K562 (cell line): Measurements from ENCODE around the gene HINT2. TPM values are rescaled to one million over a fixed set of nuclear protein-coding genes. Genes with fewer than 3 reads are reported as not detected.
A peak's percentile ranks its signal among the peaks of the same experiment; 100 is the strongest.

Experiments
- ATAC-seq: fragments of 200-7000 bp; cut with Tn5 transposase; 3 replicates; pipeline ENCODE4 v1.9.1; 2020; ENCODE audit warnings: moderate library complexity
- BruUV-seq: library from RNA; stranded (reverse); fragments of 400-500 nt; replicated peaks from 2 replicates; lab custom pipeline; 2021; lab: Mats Ljungman, UMichigan
- CTCF ChIA-PET: fragments of 300-600 bp; formaldehyde crosslinking; extraction: SDS; loops from one replicate; lab custom pipeline; 2021; ENCODE audit warnings: low intra/inter-chr PET ratio; lab: Yijun Ruan, JAX
- POLR2A ChIA-PET: fragments of 300-600, 350-650 bp; sonication (Branson Sonifier 250); formaldehyde crosslinking; extraction: SDS; loops from one replicate; lab custom pipeline; 2021; ENCODE audit warnings: antibody characterized with exemption, inconsistent platforms; lab: Yijun Ruan, JAX
- DNase-seq, 4 experiments: peaks; one replicate each; pipeline versions ENCODE4 v3.0.0 to v3.0.0-alpha.2; 2011 to 2018; ENCODE audit warnings: low spot score in 3 of 4, mixed read lengths in 3 of 4; ENCODE audit errors: extremely low read depth in 1 of 4
- FAIRE-seq: peaks from 2 replicates; lab custom pipeline; 2011; peaks lifted over from hg19 to GRCh38; lab: Jason Lieb, UNC
- H2AFZ ChIP-seq: 2 replicates; pipeline ENCODE4 v1.6.0; 2011; ENCODE audit warnings: low read depth, low read length, control low read depth, inconsistent platforms
- H3K27ac ChIP-seq: fragments of 200-600 bp; 3 replicates; pipeline ENCODE4 v1.8.0; 2011; ENCODE audit warnings: low read depth, mild to moderate bottlenecking, control low read depth, inconsistent platforms, low read length, moderate library complexity, mixed read lengths; ENCODE audit errors: extremely low read depth
- H3K27me3 ChIP-seq, 2 experiments: fragments of 300-600 bp in 1 of 2; 2 replicates in 1 of 2; 3 replicates in 1 of 2; pipeline versions ENCODE4 v1.6.0 to v1.8.0; 2011; ENCODE audit warnings: inconsistent platforms in 2 of 2, low read length in 2 of 2, mild to moderate bottlenecking in 1 of 2, mixed read lengths in 1 of 2, moderate library complexity in 1 of 2; ENCODE audit not compliant: control insufficient read depth in 2 of 2, insufficient read depth in 2 of 2
- H3K36me3 ChIP-seq: fragments of 300-600 bp; 3 replicates; pipeline ENCODE4 v1.8.0; 2011; ENCODE audit warnings: mild to moderate bottlenecking, low read length, inconsistent platforms; ENCODE audit not compliant: control insufficient read depth, insufficient read depth
- H3K4me1 ChIP-seq, 2 experiments: fragments of 200-600 bp in 1 of 2; replicated peaks in 1 of 2; 2 replicates in 1 of 2; 3 replicates in 1 of 2; pipeline versions ENCODE4 v1.5.1 to v1.8.0; 2011; ENCODE audit warnings: inconsistent platforms in 2 of 2, low read length in 2 of 2, mild to moderate bottlenecking in 1 of 2, mixed read lengths in 1 of 2, moderate library complexity in 1 of 2; ENCODE audit not compliant: control insufficient read depth in 2 of 2, insufficient read depth in 2 of 2
- H3K4me2 ChIP-seq: 2 replicates; pipeline ENCODE4 v1.6.1; 2011; ENCODE audit warnings: low read length, control low read depth, inconsistent platforms, mixed read lengths; ENCODE audit not compliant: insufficient read depth
- H3K4me3 ChIP-seq: fragments of 200-600 bp; sonication (generic), shearing (Covaris generic); 2 replicates; pipeline ENCODE4 v1.5.1; 2016; ENCODE audit warnings: control low read depth, inconsistent platforms
- H3K79me2 ChIP-seq: fragments of 200-600 bp; 3 replicates; pipeline ENCODE4 v1.8.0; 2011; ENCODE audit warnings: low read length, inconsistent platforms; ENCODE audit not compliant: control insufficient read depth, insufficient read depth
- H3K9ac ChIP-seq, 2 experiments: 2 replicates each; pipeline versions ENCODE4 v1.6.0 to v1.6.1; 2011; ENCODE audit warnings: low read depth in 2 of 2, low read length in 2 of 2, control low read depth in 1 of 2, inconsistent platforms in 1 of 2, mild to moderate bottlenecking in 1 of 2, mixed read lengths in 1 of 2; ENCODE audit not compliant: insufficient read depth in 1 of 2
- H3K9me1 ChIP-seq: one replicate; pipeline ENCODE4 v1.6.0; 2011; ENCODE audit warnings: inconsistent platforms, mild to moderate bottlenecking, low read length, moderate library complexity; ENCODE audit not compliant: control insufficient read depth, insufficient read depth
- H3K9me3 ChIP-seq: replicated peaks from 2 replicates; pipeline ENCODE4 v1.5.1; 2011; ENCODE audit warnings: low read depth, low read length, inconsistent platforms; ENCODE audit not compliant: control insufficient read depth, insufficient read depth
- H4K20me1 ChIP-seq: replicated peaks from 2 replicates; pipeline ENCODE4 v1.6.1; 2011; ENCODE audit warnings: low read length, inconsistent platforms, mixed read lengths; ENCODE audit not compliant: control insufficient read depth, insufficient read depth
- ARID2 ChIP-seq: fragments of 450-650 bp; IDR thresholded peaks from 2 replicates; pipeline ENCODE4 v1.6.1; 2017; ENCODE audit warnings: antibody characterized with exemption, mild to moderate bottlenecking
- ATF3 ChIP-seq, 2 experiments: fragments of 450-650 bp in 1 of 2; sonication (generic) in 1 of 2; formaldehyde crosslinking in 1 of 2; IDR thresholded peaks in 1 of 2; conservative IDR thresholded peaks in 1 of 2; 2 replicates each; pipeline versions ENCODE4 v1.6.1 to v1.8.1; 2016 to 2023; ENCODE audit warnings: mild to moderate bottlenecking in 2 of 2, moderate library complexity in 2 of 2, inconsistent platforms in 1 of 2, missing genetic modification reagents in 1 of 2
- ATF7 ChIP-seq: fragments of 450-650 bp; IDR thresholded peaks from 2 replicates; pipeline ENCODE4 v1.7.1; 2014; ENCODE audit warnings: mild to moderate bottlenecking, moderate library complexity
- CCNT2 ChIP-seq: IDR thresholded peaks from 2 replicates; pipeline ENCODE4 v1.6.1; 2011; ENCODE audit warnings: borderline replicate concordance, low read depth, mild to moderate bottlenecking, moderate library complexity, mixed read lengths, low read length; ENCODE audit not compliant: insufficient read length; ENCODE audit errors: extremely low read depth
- EP300 ChIP-seq: IDR thresholded peaks from 2 replicates; pipeline ENCODE4 v1.6.1; 2012; ENCODE audit warnings: low read length, improper control_type of control experiment
- JUND ChIP-seq, 2 experiments: IDR thresholded peaks; 2 replicates in 1 of 2; 3 replicates in 1 of 2; pipeline ENCODE4 v1.6.1; 2011; ENCODE audit warnings: borderline replicate concordance in 2 of 2, low read depth in 2 of 2, low read length in 2 of 2, improper control_type of control experiment in 1 of 2, missing biosample characterization in 1 of 2, missing genetic modification characterization in 1 of 2, missing genetic modification reagents in 1 of 2
- RHOXF2B ChIP-seq: fragments of 250-450 bp; sonication (Bioruptor Pico); conservative IDR thresholded peaks from 2 replicates; pipeline ENCODE4 v1.5.1; 2021
- TCF15 ChIP-seq: fragments of 250-450 bp; sonication (Bioruptor Pico); IDR thresholded peaks from 2 replicates; pipeline ENCODE4 v1.8.0; 2022; ENCODE audit warnings: moderate library complexity, mild to moderate bottlenecking, inconsistent platforms
- XRCC4 ChIP-seq: IDR thresholded peaks from one replicate; pipeline ENCODE4 v1.6.1; 2011; ENCODE audit not compliant: insufficient read depth, insufficient read length; ENCODE audit errors: extremely low read depth
- ZKSCAN3 ChIP-seq: fragments of 250-450 bp; sonication (Bioruptor Pico); IDR thresholded peaks from 2 replicates; pipeline ENCODE4 v1.4.0; 2020
- ZNF347 ChIP-seq: fragments of 450-650 bp; formaldehyde crosslinking; IDR thresholded peaks from 2 replicates; pipeline ENCODE4 v1.4.0; 2020; ENCODE audit warnings: low read depth, mild to moderate bottlenecking, moderate library complexity
- ZNF384 ChIP-seq: IDR thresholded peaks from 2 replicates; pipeline ENCODE4 v1.6.1; 2012; ENCODE audit warnings: low read depth, low read length, improper control_type of control experiment
- ZNF445 ChIP-seq: fragments of 250-450 bp; sonication (Bioruptor Pico); IDR thresholded peaks from 2 replicates; pipeline ENCODE4 v1.4.0; 2020; ENCODE audit warnings: low read depth, mild to moderate bottlenecking, moderate library complexity
- WGBS: fragments of 100-300 bp; shearing (Covaris generic); methylation state at CpG from one replicate; pipeline ENCODE4 v1.1.6; 2016; ENCODE audit warnings: low coverage, mixed read lengths; ENCODE audit not compliant: insufficient coverage; ENCODE audit errors: missing lambda C conversion rate; 5-methylcytosine and 5-hydroxymethylcytosine counted together
- in situ Hi-C: fragments of 300-500 bp; cut with MboI; formaldehyde crosslinking; loops from 4 replicates; pipeline ENCODE4 v1.15.0; 2018; ENCODE audit warnings: inconsistent platforms, mixed read lengths
- intact Hi-C: fragments of 100-400 bp; cut with micrococcal nuclease; formaldehyde crosslinking; loops from 2 replicates; pipeline ENCODE4 v1.14.2; 2022
- polyA plus RNA-seq, 8 experiments: library from polyadenylated mRNA; depleted of rRNA in 4 of 8; stranded (reverse) in 5 of 8; unstranded in 3 of 8; fragments of >200 nt; fragmentation: Nextera tagmentation in 2 of 8; fragmentation: Illumina TruSeq in 1 of 8; extraction: Ambion mirVana in 2 of 8; extraction: Trizol in 1 of 8; gene quantifications; 2 replicates each; pipeline versions ENCODE4 v1.2.1 to v1.2.3, GENCODE V29; 2011 to 2014; ENCODE audit warnings: inconsistent platforms in 1 of 8, missing spikeins in 1 of 8
- total RNA-seq, 7 experiments: library from RNA; depleted of rRNA in 6 of 7; stranded (reverse); fragments of >200 nt in 6 of 7; fragmentation: Illumina TruSeq in 2 of 7; extraction: Trizol in 2 of 7; gene quantifications; 2 replicates each; pipeline versions ENCODE4 v1.2.1 to v1.2.3, GENCODE V29; 2011 to 2021; ENCODE audit warnings: low replicate concordance in 1 of 7

The HINT2 gene
- total and polyA plus RNA-seq, 9 of the 15 experiments (the other 6 are each of a cell fraction or from before 2014, with no cell fraction given) = 5.6 to 44.1 (median 27.9) TPM

GRCh38 chr9:35797311-35798109 is 17.3 kb downstream of the HINT2 start:
- no TSS peak for BruUV-seq
- peak; percentile 37 for FAIRE-seq
- Histone ChIP-seq H4K20me1 (no peaks in the 10 kb centered on the region), H3K9me1 (no peaks in the 10 kb centered on the region), H3K4me3 (no peak overlapping the region), H3K27ac (no peak overlapping the region; the same call in 2 of the 3 replicates), H3K9ac (no peak overlapping the region), H3K4me1 (peaks cover 17 to 35% of the 10 kb centered on the region in 2 experiments; a peak in 4 of 5 replicates), H3K79me2 (no peaks in the 10 kb centered on the region; the same call in 2 of the 3 replicates), H2AFZ (no peak overlapping the region), H3K27me3 (no peaks in the 10 kb centered on the region), H3K36me3 (peaks cover 9% of the 10 kb centered on the region; the same call in 2 of the 3 replicates), H3K4me2 (no peak overlapping the region), H3K9me3 (no peaks in the 10 kb centered on the region)
- in situ Hi-C loops = loop anchor here (10.0 kb wide), 1 partner anchor 87 kb away; no protein-coding TSS in a partner anchor
- DNase-seq = no peak
- POLR2A ChIA-PET = no interaction called here
- CTCF ChIA-PET = no interaction called here
- peak; percentile 91 for TF ChIP-seq ATF3 (IDR thresholded peaks at IDR 0.05)
- TF ChIP-seq ATF3 (CRISPR knock-in tag; conservative IDR thresholded peaks at IDR 0.05) = no peak
- no peak for TF ChIP-seq ZNF445 (CRISPR knock-in tag)
- no peak for TF ChIP-seq TCF15
- TF ChIP-seq XRCC4 = no peak
- TF ChIP-seq ZNF347 (CRISPR knock-in tag) = no peak
- no peak for TF ChIP-seq ARID2
- TF ChIP-seq JUND (IDR thresholded peaks at IDR 0.05; ENCODE audit: borderline replicate concordance, low read depth, low read length) = 0 out of 2 replicates have a peak, but pooled peaks have one; percentile 26
- peak; percentile 48; the same call in 1 of the 3 replicates for TF ChIP-seq JUND (tag; IDR thresholded peaks at IDR 0.05; ENCODE audit: borderline replicate concordance, low read depth, low read length)
- TF ChIP-seq EP300 = no peak
- TF ChIP-seq ATF7 = peak; percentile 43; the same call in 1 of the 2 replicates
- TF ChIP-seq RHOXF2B (CRISPR knock-in tag) = no peak
- TF ChIP-seq ZKSCAN3 = no peak
- TF ChIP-seq CCNT2 = no peak
- no peak for TF ChIP-seq ZNF384
- 80% methylated on average over 6 of the region's 6 CpGs for WGBS
- intact Hi-C loops = no loop called here
- ATAC-seq = no peak
